Neural cell (in vitro differentiated cells): ENCODE results near the gene PFDN2. TPM values are rescaled to one million over a fixed set of nuclear protein-coding genes. Genes with fewer than 3 reads are reported as not detected.

ENCODE experiments used
- H2AFZ ChIP-seq: fragments of 200-600, 300-800 bp; sonication (generic), shearing (Covaris generic); 2 replicates; pipeline ENCODE4 v1.6.0; 2014; ENCODE audit warnings: low read depth, mild to moderate bottlenecking, antibody characterized with exemption, low read length, moderate library complexity
- H3F3A ChIP-seq: fragments of 200-600 bp; shearing (Covaris generic); 2 replicates; pipeline ENCODE4 v1.6.1; 2016; ENCODE audit warnings: mild to moderate bottlenecking, moderate library complexity, mixed read lengths, antibody characterized with exemption, low read length; ENCODE audit not compliant: insufficient read depth, poor library complexity, severe bottlenecking
- H3K27ac ChIP-seq: fragments of 200-600, 300-800 bp; sonication (generic), shearing (Covaris generic); 2 replicates; pipeline ENCODE4 v1.5.1; 2014; ENCODE audit warnings: mild to moderate bottlenecking, low read length, moderate library complexity
- H3K27me3 ChIP-seq: fragments of 300-800, 200-600 bp; sonication (generic), shearing (Covaris generic); 2 replicates; pipeline ENCODE4 v1.6.0; 2014; ENCODE audit warnings: mild to moderate bottlenecking, low read depth, low read length, moderate library complexity; ENCODE audit not compliant: insufficient read depth
- H3K36me3 ChIP-seq: fragments of 300-800, 200-600 bp; sonication (generic), shearing (Covaris generic); 2 replicates; pipeline ENCODE4 v1.5.1; 2014; ENCODE audit warnings: mild to moderate bottlenecking, antibody characterized with exemption, low read length, moderate library complexity; ENCODE audit not compliant: insufficient read depth
- H3K4me2 ChIP-seq: fragments of 300-800, 200-600 bp; sonication (generic), shearing (Covaris generic); 2 replicates; pipeline ENCODE4 v1.6.0; 2014; ENCODE audit warnings: mild to moderate bottlenecking, low read length
- H3K4me3 ChIP-seq: fragments of 300-800, 200-600 bp; sonication (generic), shearing (Covaris generic); 2 replicates; pipeline ENCODE4 v1.5.1; 2014; ENCODE audit warnings: mild to moderate bottlenecking, low read length, moderate library complexity
- H3K79me2 ChIP-seq: fragments of 200-600 bp; shearing (Covaris generic); replicated peaks from 2 replicates; pipeline ENCODE4 v1.6.0; 2014; ENCODE audit warnings: mild to moderate bottlenecking, low read length, moderate library complexity; ENCODE audit not compliant: insufficient read depth
- H3K9ac ChIP-seq: fragments of 300-800, 200-600 bp; sonication (generic), shearing (Covaris generic); 2 replicates; pipeline ENCODE4 v1.6.1; 2016; ENCODE audit warnings: mild to moderate bottlenecking, low read length, mixed read lengths
- H3K9me2 ChIP-seq: fragments of 200-600 bp; shearing (Covaris generic); 2 replicates; pipeline ENCODE4 v1.6.1; 2016; ENCODE audit warnings: mild to moderate bottlenecking, low read length, mixed read lengths; ENCODE audit not compliant: insufficient read depth
- H3K9me3 ChIP-seq: fragments of 200-600, 300-800 bp; sonication (generic), shearing (Covaris generic); 2 replicates; pipeline ENCODE4 v1.6.1; 2016; ENCODE audit warnings: mild to moderate bottlenecking, mixed run types, low read length, moderate library complexity, mixed read lengths
- H4K20me1 ChIP-seq: fragments of 200-600 bp; shearing (Covaris generic); 2 replicates; pipeline ENCODE4 v1.6.1; 2016; ENCODE audit warnings: mild to moderate bottlenecking, mixed run types; ENCODE audit not compliant: insufficient read depth
- CTCF ChIP-seq: fragments of 450-650 bp; IDR thresholded peaks from 2 replicates; pipeline ENCODE4 v1.5.1; 2014; ENCODE audit warnings: antibody characterized with exemption, mild to moderate bottlenecking, moderate library complexity; ENCODE audit not compliant: poor library complexity, severe bottlenecking
- EP300 ChIP-seq: fragments of 450-650 bp; conservative IDR thresholded peaks from 2 replicates; pipeline ENCODE4 v1.6.1; 2014; ENCODE audit warnings: antibody characterized with exemption, mild to moderate bottlenecking, moderate library complexity; ENCODE audit not compliant: poor library complexity, severe bottlenecking
- EZH2 ChIP-seq: fragments of 200-600, 300-800 bp; shearing (Covaris generic), sonication (generic); IDR thresholded peaks from 2 replicates; pipeline ENCODE4 v1.6.1; 2014; ENCODE audit warnings: antibody characterized with exemption, low read length, borderline replicate concordance, mild to moderate bottlenecking; ENCODE audit not compliant: insufficient read depth, poor library complexity, severe bottlenecking
- MXI1 ChIP-seq: fragments of 450-650 bp; conservative IDR thresholded peaks from 2 replicates; pipeline ENCODE4 v1.6.1; 2014; ENCODE audit warnings: antibody characterized with exemption, mild to moderate bottlenecking; ENCODE audit not compliant: poor library complexity, severe bottlenecking
- POLR2AphosphoS5 ChIP-seq: IDR thresholded peaks from 2 replicates; pipeline ENCODE4 v1.6.1; 2012
- RAD21 ChIP-seq: fragments of 450-650 bp; conservative IDR thresholded peaks from 2 replicates; pipeline ENCODE4 v1.6.1; 2014; ENCODE audit warnings: antibody characterized with exemption, mild to moderate bottlenecking, moderate library complexity
- SMC3 ChIP-seq: fragments of 450-650 bp; conservative IDR thresholded peaks from 2 replicates; pipeline ENCODE4 v1.6.1; 2014; ENCODE audit warnings: antibody characterized with exemption, mild to moderate bottlenecking, moderate library complexity; ENCODE audit not compliant: poor library complexity
- TAF1 ChIP-seq: IDR thresholded peaks from 2 replicates; pipeline ENCODE4 v1.6.1; 2012; ENCODE audit warnings: low read depth
- polyA plus RNA-seq: library from polyadenylated mRNA; depleted of rRNA; stranded (reverse); fragments of >200 nt; gene quantifications from 2 replicates; pipeline ENCODE4 v1.2.3, GENCODE V29; 2014
- TF ChIP-seq, protein P1 (sequence below): IDR thresholded peaks from 2 replicates; pipeline ENCODE4 v1.6.1; 2012; ENCODE audit warnings: borderline replicate concordance

Gene PFDN2
- polyA plus RNA-seq, 1 donor from 2014 or later, result 193 TPM

DNA sequence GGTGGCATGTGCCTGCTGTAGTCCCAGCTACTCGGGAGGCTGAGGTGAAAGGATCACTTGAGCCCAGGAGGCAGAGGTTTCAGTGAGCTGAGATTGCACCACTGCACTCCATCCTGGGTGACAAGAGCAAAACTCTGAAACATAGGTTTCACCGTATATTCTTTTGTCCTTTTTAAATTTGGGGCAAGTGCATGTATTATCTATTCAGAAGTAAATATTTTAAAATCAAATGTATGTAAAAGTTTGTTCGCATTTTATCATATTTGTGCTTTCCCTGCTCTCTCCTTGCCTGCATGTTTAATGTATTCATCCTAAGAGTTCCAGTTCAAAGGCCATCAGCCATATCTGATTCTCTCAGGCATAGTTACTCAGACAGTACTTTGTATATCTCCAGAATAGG lies 28.0 kb upstream of the PFDN2 start:
- Histone ChIP-seq H3F3A (no peaks in the 10 kb centered on the region), H2AFZ (no peak overlapping the region), H3K4me2 (no peak overlapping the region), H3K9ac (no peak overlapping the region), H3K79me2 (no peaks in the 10 kb centered on the region), H3K9me3 (no peaks in the 10 kb centered on the region), H4K20me1 (no peaks in the 10 kb centered on the region), H3K4me3 (no peak overlapping the region), H3K9me2 (no peaks in the 10 kb centered on the region), H3K36me3 (no peaks in the 10 kb centered on the region), H3K27me3 (no peaks in the 10 kb centered on the region), H3K27ac (no peak overlapping the region)
- TF ChIP-seq TAF1, result no peak
- TF ChIP-seq RAD21, result no peak

GRCh38 chr1:161140755-161141400 lies 23.0 kb upstream of the PFDN2 start:
- Histone ChIP-seq H3K27ac (no peak overlapping the region), H2AFZ (no peak overlapping the region), H3K9me3 (no peaks in the 10 kb centered on the region), H3K4me3 (no peak overlapping the region), H3K9ac (no peak overlapping the region), H3K79me2 (no peaks in the 10 kb centered on the region), H3K36me3 (no peaks in the 10 kb centered on the region), H3K27me3 (no peaks in the 10 kb centered on the region), H3F3A (no peaks in the 10 kb centered on the region), H4K20me1 (no peaks in the 10 kb centered on the region), H3K4me2 (no peak overlapping the region), H3K9me2 (no peaks in the 10 kb centered on the region)
- TF ChIP-seq POLR2AphosphoS5, result no peak
- no peak for TF ChIP-seq SMC3
- TF ChIP-seq RAD21, result no peak
- no peak for TF ChIP-seq CTCF
- TF ChIP-seq TAF1, result no peak
- no peak for TF ChIP-seq EP300
- TF ChIP-seq, protein P1, sequence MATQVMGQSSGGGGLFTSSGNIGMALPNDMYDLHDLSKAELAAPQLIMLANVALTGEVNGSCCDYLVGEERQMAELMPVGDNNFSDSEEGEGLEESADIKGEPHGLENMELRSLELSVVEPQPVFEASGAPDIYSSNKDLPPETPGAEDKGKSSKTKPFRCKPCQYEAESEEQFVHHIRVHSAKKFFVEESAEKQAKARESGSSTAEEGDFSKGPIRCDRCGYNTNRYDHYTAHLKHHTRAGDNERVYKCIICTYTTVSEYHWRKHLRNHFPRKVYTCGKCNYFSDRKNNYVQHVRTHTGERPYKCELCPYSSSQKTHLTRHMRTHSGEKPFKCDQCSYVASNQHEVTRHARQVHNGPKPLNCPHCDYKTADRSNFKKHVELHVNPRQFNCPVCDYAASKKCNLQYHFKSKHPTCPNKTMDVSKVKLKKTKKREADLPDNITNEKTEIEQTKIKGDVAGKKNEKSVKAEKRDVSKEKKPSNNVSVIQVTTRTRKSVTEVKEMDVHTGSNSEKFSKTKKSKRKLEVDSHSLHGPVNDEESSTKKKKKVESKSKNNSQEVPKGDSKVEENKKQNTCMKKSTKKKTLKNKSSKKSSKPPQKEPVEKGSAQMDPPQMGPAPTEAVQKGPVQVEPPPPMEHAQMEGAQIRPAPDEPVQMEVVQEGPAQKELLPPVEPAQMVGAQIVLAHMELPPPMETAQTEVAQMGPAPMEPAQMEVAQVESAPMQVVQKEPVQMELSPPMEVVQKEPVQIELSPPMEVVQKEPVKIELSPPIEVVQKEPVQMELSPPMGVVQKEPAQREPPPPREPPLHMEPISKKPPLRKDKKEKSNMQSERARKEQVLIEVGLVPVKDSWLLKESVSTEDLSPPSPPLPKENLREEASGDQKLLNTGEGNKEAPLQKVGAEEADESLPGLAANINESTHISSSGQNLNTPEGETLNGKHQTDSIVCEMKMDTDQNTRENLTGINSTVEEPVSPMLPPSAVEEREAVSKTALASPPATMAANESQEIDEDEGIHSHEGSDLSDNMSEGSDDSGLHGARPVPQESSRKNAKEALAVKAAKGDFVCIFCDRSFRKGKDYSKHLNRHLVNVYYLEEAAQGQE, result no peak
- TF ChIP-seq MXI1, result no peak
- TF ChIP-seq EZH2, result no peak

DNA sequence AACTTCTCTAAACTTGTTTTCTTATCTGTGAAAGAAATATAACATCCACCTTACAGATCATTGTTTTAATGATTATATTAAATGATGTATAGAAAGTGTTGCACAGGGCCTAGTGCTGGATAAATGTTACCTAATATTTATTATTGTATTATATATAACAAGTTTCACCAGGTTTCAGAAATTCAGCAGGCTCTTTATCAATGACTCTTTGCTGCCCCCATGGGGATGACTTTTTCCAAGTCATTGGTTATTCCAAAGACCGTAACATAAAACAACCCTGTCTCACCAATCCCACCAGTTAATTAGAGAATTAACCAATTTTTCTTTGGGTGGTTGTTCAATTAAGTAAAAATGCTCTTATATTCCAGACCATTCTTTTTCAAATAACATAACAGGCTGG lies 21.9 kb upstream of the PFDN2 start:
- no peaks in the 10 kb centered on the region for H3K9me2 ChIP-seq
- no peak overlapping the region for H3K27ac ChIP-seq
- no peaks in the 10 kb centered on the region for H3K27me3 ChIP-seq
- no peak overlapping the region for H3K4me2 ChIP-seq
- no peaks in the 10 kb centered on the region for H3K9me3 ChIP-seq
- no peak overlapping the region for H2AFZ ChIP-seq
- no peak overlapping the region for H3K4me3 ChIP-seq
- no peaks in the 10 kb centered on the region for H4K20me1 ChIP-seq
- TF ChIP-seq POLR2AphosphoS5 (no peak), RAD21 (peak; percentile 62), MXI1 (no peak), SMC3 (peak; percentile 45), CTCF (peak; percentile 60), TAF1 (no peak)
- TF ChIP-seq, protein P1, result no peak
- H3F3A ChIP-seq, result no peaks in the 10 kb centered on the region
- no peaks in the 10 kb centered on the region for H3K79me2 ChIP-seq
- no peaks in the 10 kb centered on the region for H3K36me3 ChIP-seq
- H3K9ac ChIP-seq, result no peak overlapping the region
